Measurements from ENCODE around the gene TFEB.

TFEB gene

GRCh38 chr6:41774841-41775240, 39.4 kb upstream of the TFEB start:
- no peaks in the 10 kb centered on the region for H3K27me3 ChIP-seq (ENCODE audit: insufficient read depth, low read length, poor library complexity)
- no peak overlapping the region for H3K9ac ChIP-seq (ENCODE audit: low read length)
- H2BK5ac ChIP-seq (ENCODE audit: low read length): no peak overlapping the region
- no peak overlapping the region for H3K56ac ChIP-seq (ENCODE audit: low read length)
- no peak overlapping the region for H3K23ac ChIP-seq (ENCODE audit: low read length)
- no CpG with 5 or more reads among the region's 3 CpGs for WGBS (ENCODE audit: extremely low coverage, insufficient coverage, low lambda C conversion rate)
- H2BK15ac ChIP-seq (replicated peaks; ENCODE audit: low read depth): no peak overlapping the region
- H3K79me2 ChIP-seq (ENCODE audit: control insufficient read depth, insufficient read depth, low read length): no peaks in the 10 kb centered on the region
- no peak overlapping the region for H3K18ac ChIP-seq (ENCODE audit: low read length)
- no peak overlapping the region for H4K8ac ChIP-seq (ENCODE audit: low read depth, low read length)
- peaks cover 2% of the 10 kb centered on the region for H3K4me1 ChIP-seq (ENCODE audit: control insufficient read depth, low read depth, low read length)
- H3K4ac ChIP-seq (ENCODE audit: low read depth, low read length): no peak overlapping the region
- H2AK5ac ChIP-seq (ENCODE audit: low read length): no peak overlapping the region
- no peak overlapping the region for H3K27ac ChIP-seq (ENCODE audit: low read depth, low read length)
- no peak for DNase-seq
- H3K79me1 ChIP-seq (ENCODE audit: low read length): no peaks in the 10 kb centered on the region
- H3K36me3 ChIP-seq (ENCODE audit: control insufficient read depth, insufficient read depth, low read length): no peaks in the 10 kb centered on the region
- H3K4me2 ChIP-seq (ENCODE audit: low read length): no peak overlapping the region
- no peak overlapping the region for H2BK120ac ChIP-seq (ENCODE audit: low read depth, low read length)
- no peak overlapping the region for H3K4me3 ChIP-seq (ENCODE audit: low read length)
- no peak overlapping the region for H4K5ac ChIP-seq (ENCODE audit: low read length)

- Histone ChIP-seq H3K23ac (ENCODE audit: low read length) (no peak overlapping the region), H2BK5ac (ENCODE audit: low read length) (no peak overlapping the region), H3K4me3 (ENCODE audit: low read length) (no peak overlapping the region), H4K5ac (ENCODE audit: low read length) (no peak overlapping the region), H3K27ac (ENCODE audit: low read depth, low read length) (no peak overlapping the region), H3K9ac (ENCODE audit: low read length) (no peak overlapping the region), H3K18ac (ENCODE audit: low read length) (no peak overlapping the region), H3K79me1 (ENCODE audit: low read length) (no peaks in the 10 kb centered on the region), H3K4me1 (ENCODE audit: control insufficient read depth, low read depth, low read length) (no peaks in the 10 kb centered on the region), H2BK120ac (ENCODE audit: low read depth, low read length) (no peak overlapping the region), H3K79me2 (ENCODE audit: control insufficient read depth, insufficient read depth, low read length) (no peaks in the 10 kb centered on the region), H3K36me3 (ENCODE audit: control insufficient read depth, insufficient read depth, low read length) (no peaks in the 10 kb centered on the region), H3K4ac (ENCODE audit: low read depth, low read length) (no peak overlapping the region), H3K56ac (ENCODE audit: low read length) (no peak overlapping the region), H3K4me2 (ENCODE audit: low read length) (no peak overlapping the region), H4K8ac (ENCODE audit: low read depth, low read length) (no peak overlapping the region), H2AK5ac (ENCODE audit: low read length) (no peak overlapping the region), H3K27me3 (ENCODE audit: insufficient read depth, low read length, poor library complexity) (no peaks in the 10 kb centered on the region), H2BK15ac (replicated peaks; ENCODE audit: low read depth) (no peak overlapping the region)
- DNase-seq: no peak
- WGBS (ENCODE audit: extremely low coverage, insufficient coverage, low lambda C conversion rate): no CpG with 5 or more reads among the region's 29 CpGs
These were observed 35.9 kb upstream of the TFEB start for GRCh38 chr6:41771058-41771983.

GRCh38 chr6:41770381-41771057, 35.1 kb upstream of the TFEB start:
- Histone ChIP-seq H3K18ac (ENCODE audit: low read length) (no peak overlapping the region), H3K4me2 (ENCODE audit: low read length) (no peak overlapping the region), H4K8ac (ENCODE audit: low read depth, low read length) (no peak overlapping the region), H3K23ac (ENCODE audit: low read length) (no peak overlapping the region), H4K5ac (ENCODE audit: low read length) (no peak overlapping the region), H2BK120ac (ENCODE audit: low read depth, low read length) (no peak overlapping the region), H3K79me2 (ENCODE audit: control insufficient read depth, insufficient read depth, low read length) (no peaks in the 10 kb centered on the region), H3K9ac (ENCODE audit: low read length) (no peak overlapping the region), H3K36me3 (ENCODE audit: control insufficient read depth, insufficient read depth, low read length) (no peaks in the 10 kb centered on the region), H3K56ac (ENCODE audit: low read length) (no peak overlapping the region), H2BK15ac (replicated peaks; ENCODE audit: low read depth) (no peak overlapping the region), H3K27me3 (ENCODE audit: insufficient read depth, low read length, poor library complexity) (no peaks in the 10 kb centered on the region), H3K79me1 (ENCODE audit: low read length) (no peaks in the 10 kb centered on the region), H2AK5ac (ENCODE audit: low read length) (no peak overlapping the region), H3K4ac (ENCODE audit: low read depth, low read length) (no peak overlapping the region), H3K4me1 (ENCODE audit: control insufficient read depth, low read depth, low read length) (no peaks in the 10 kb centered on the region), H3K4me3 (ENCODE audit: low read length) (no peak overlapping the region), H3K27ac (ENCODE audit: low read depth, low read length) (no peak overlapping the region), H2BK5ac (ENCODE audit: low read length) (no peak overlapping the region)
- WGBS (ENCODE audit: extremely low coverage, insufficient coverage, low lambda C conversion rate): no CpG with 5 or more reads among the region's 30 CpGs
- DNase-seq: no peak

GRCh38 chr6:41769376-41769775, 34.0 kb upstream of the TFEB start:
- no peak overlapping the region for H4K8ac ChIP-seq (ENCODE audit: low read depth, low read length)
- H3K4me2 ChIP-seq (ENCODE audit: low read length): no peak overlapping the region
- no peaks in the 10 kb centered on the region for H3K27me3 ChIP-seq (ENCODE audit: insufficient read depth, low read length, poor library complexity)
- no peaks in the 10 kb centered on the region for H3K79me1 ChIP-seq (ENCODE audit: low read length)
- no peak for DNase-seq
- no peak overlapping the region for H2AK5ac ChIP-seq (ENCODE audit: low read length)
- H3K23ac ChIP-seq (ENCODE audit: low read length): no peak overlapping the region
- H3K4ac ChIP-seq (ENCODE audit: low read depth, low read length): no peak overlapping the region
- no peak overlapping the region for H4K5ac ChIP-seq (ENCODE audit: low read length)
- WGBS (ENCODE audit: extremely low coverage, insufficient coverage, low lambda C conversion rate): no CpG with 5 or more reads among the region's 8 CpGs
- H3K18ac ChIP-seq (ENCODE audit: low read length): no peak overlapping the region
- H3K4me3 ChIP-seq (ENCODE audit: low read length): no peak overlapping the region
- no peaks in the 10 kb centered on the region for H3K79me2 ChIP-seq (ENCODE audit: control insufficient read depth, insufficient read depth, low read length)
- no peak overlapping the region for H2BK120ac ChIP-seq (ENCODE audit: low read depth, low read length)
- H3K4me1 ChIP-seq (ENCODE audit: control insufficient read depth, low read depth, low read length): no peaks in the 10 kb centered on the region
- H3K27ac ChIP-seq (ENCODE audit: low read depth, low read length): no peak overlapping the region
- H3K36me3 ChIP-seq (ENCODE audit: control insufficient read depth, insufficient read depth, low read length): no peaks in the 10 kb centered on the region
- no peak overlapping the region for H3K56ac ChIP-seq (ENCODE audit: low read length)
- H3K9ac ChIP-seq (ENCODE audit: low read length): no peak overlapping the region
- no peak overlapping the region for H2BK5ac ChIP-seq (ENCODE audit: low read length)
- H2BK15ac ChIP-seq (replicated peaks; ENCODE audit: low read depth): no peak overlapping the region

- Histone ChIP-seq H3K18ac (ENCODE audit: low read length) (no peak overlapping the region), H3K79me2 (ENCODE audit: control insufficient read depth, insufficient read depth, low read length) (no peaks in the 10 kb centered on the region), H3K27me3 (ENCODE audit: insufficient read depth, low read length, poor library complexity) (no peaks in the 10 kb centered on the region), H3K23ac (ENCODE audit: low read length) (no peak overlapping the region), H3K56ac (ENCODE audit: low read length) (no peak overlapping the region), H2AK5ac (ENCODE audit: low read length) (no peak overlapping the region), H4K5ac (ENCODE audit: low read length) (no peak overlapping the region), H3K4me1 (ENCODE audit: control insufficient read depth, low read depth, low read length) (no peaks in the 10 kb centered on the region), H2BK15ac (replicated peaks; ENCODE audit: low read depth) (no peak overlapping the region), H3K4me2 (ENCODE audit: low read length) (no peak overlapping the region), H3K27ac (ENCODE audit: low read depth, low read length) (no peak overlapping the region), H3K36me3 (ENCODE audit: control insufficient read depth, insufficient read depth, low read length) (no peaks in the 10 kb centered on the region), H3K79me1 (ENCODE audit: low read length) (no peaks in the 10 kb centered on the region), H3K4me3 (ENCODE audit: low read length) (no peak overlapping the region), H4K8ac (ENCODE audit: low read depth, low read length) (no peak overlapping the region), H3K9ac (ENCODE audit: low read length) (no peak overlapping the region), H3K4ac (ENCODE audit: low read depth, low read length) (no peak overlapping the region), H2BK120ac (ENCODE audit: low read depth, low read length) (no peak overlapping the region), H2BK5ac (ENCODE audit: low read length) (no peak overlapping the region)
- WGBS (ENCODE audit: extremely low coverage, insufficient coverage, low lambda C conversion rate): no CpG with 5 or more reads among the region's 10 CpGs
- peak; percentile 27 for DNase-seq
These were observed 33.3 kb upstream of the TFEB start for GRCh38 chr6:41768545-41769308.

Data from mesendoderm (in vitro differentiated cells).